ENCODE results near the gene HHAT. TPM values are rescaled to one million over a fixed set of nuclear protein-coding genes. Genes with fewer than 3 reads are reported as not detected.

The HHAT gene
- total and polyA plus RNA-seq, 2 of the 4 experiments (the other 2 are of a cell fraction): 1.7 to 2.5 TPM

DNA sequence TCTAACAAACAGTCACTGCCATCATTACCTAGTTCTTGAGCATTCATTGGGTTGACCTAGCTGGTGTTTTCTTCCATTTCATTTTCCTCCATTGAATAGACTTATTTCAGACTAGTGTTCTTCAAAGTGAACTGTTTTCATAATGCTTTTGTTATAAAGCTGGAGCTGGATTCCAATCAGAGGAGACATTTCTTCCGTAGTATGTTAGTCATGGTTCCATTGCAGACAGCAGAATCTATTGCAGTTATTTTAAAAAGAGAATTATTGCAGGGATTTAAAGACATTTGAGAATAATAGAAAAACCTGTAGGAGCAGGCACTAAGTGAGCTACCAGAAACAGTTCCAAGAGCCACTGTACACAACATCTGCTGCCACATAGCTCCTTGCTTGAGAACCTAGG, 50.0 kb downstream of the HHAT start:
- H3K4ac ChIP-seq (ENCODE audit: low read depth, low read length): peak overlapping the region; percentile 9; the same call in 1 of the 2 replicates
- no peaks in the 10 kb centered on the region for H3K9me3 ChIP-seq (ENCODE audit: control insufficient read depth, insufficient read depth, low read length)
- H3K18ac ChIP-seq (ENCODE audit: low read depth, low read length): peak overlapping the region; percentile 46; the same call in 1 of the 2 replicates
- no peak for TF ChIP-seq BHLHE40 (IDR thresholded peaks at IDR 0.05; ENCODE audit: low read depth, low read length)
- no peak for TF ChIP-seq MAFK (IDR thresholded peaks at IDR 0.05; ENCODE audit: low read depth, low read length)
- no peak overlapping the region for H3K56ac ChIP-seq (ENCODE audit: extremely low read depth, insufficient read depth, low read length)
- no peak overlapping the region for H2AFZ ChIP-seq (replicated peaks; ENCODE audit: low read length, poor library complexity)
- peak overlapping the region in 1 of 2 experiments; percentile 37; a peak in 2 of 4 replicates for H4K8ac ChIP-seq (ENCODE audit: low read depth in 2 of 2, low read length in 2 of 2)
- 0 out of 2 replicates have a peak overlapping the region, but pooled peaks have one; percentile 24 for H4K91ac ChIP-seq (ENCODE audit: insufficient read depth, low read depth, low read length)
- in situ Hi-C loops (cut with MboI; ENCODE audit: low sequenced_read_pairs) (no loop called here), dilution Hi-C loops (cut with HindIII; ENCODE audit: low sequenced_read_pairs, unreplicated experiment) (no loop called here), intact Hi-C loops (cut with micrococcal nuclease) (no loop called here)
- peak overlapping the region; percentile 20; the same call in 1 of the 3 replicates for H2BK15ac ChIP-seq (ENCODE audit: low read depth, low read length)
- no peaks in the 10 kb centered on the region for H3K36me3 ChIP-seq (ENCODE audit: control insufficient read depth, insufficient read depth, low read length)
- no peak overlapping the region for H3K27ac ChIP-seq (ENCODE audit: insufficient read depth, low read length)
- no peak for ATAC-seq (ENCODE audit: low read depth)
- H3K4me3 ChIP-seq (ENCODE audit: insufficient read depth, low read depth, low read length): no peak overlapping the region
- peak; percentile 39 for DNase-seq
- peaks cover 9% of the 10 kb centered on the region for H3K9me1 ChIP-seq (ENCODE audit: insufficient read depth, low read length)
- H3K4me2 ChIP-seq (ENCODE audit: low read depth, low read length): no peak overlapping the region; the same call in 1 of the 2 replicates
- H2BK20ac ChIP-seq (ENCODE audit: low read depth, low read length): peak overlapping the region; percentile 17; the same call in 1 of the 2 replicates
- ChIA-PET POLR2A (ENCODE audit: unreplicated experiment) (no interaction called here), CTCF (no interaction called here)
- no peak overlapping the region for H3K23ac ChIP-seq (ENCODE audit: low read depth, low read length)
- no peaks in the 10 kb centered on the region for H3K27me3 ChIP-seq (ENCODE audit: control insufficient read depth, insufficient read depth, low read length)
- H3K9ac ChIP-seq (ENCODE audit: low read depth, low read length): no peak overlapping the region
- 50% methylated on average over 1 of the region's 1 CpG; no CpG with 5 or more reads in 1 of the 2 experiments for WGBS, 2 experiments (ENCODE audit: extremely low coverage in 2 of 2, insufficient read length in 1 of 2)
- H3K14ac ChIP-seq (replicated peaks; ENCODE audit: low read depth, low read length): no peak overlapping the region; the same call in 1 of the 2 replicates
- no peaks in the 10 kb centered on the region for H3K79me1 ChIP-seq (ENCODE audit: low read depth in 1 of 2, low read length in 2 of 2)
- no peak overlapping the region; the same call in 1 of the 2 replicates for H4K5ac ChIP-seq (ENCODE audit: low read depth, low read length)
- peak overlapping the region; percentile 47 for H2BK120ac ChIP-seq (ENCODE audit: low read depth, low read length)
- no peak overlapping the region for H2AK5ac ChIP-seq (ENCODE audit: low read depth, low read length)
- H4K20me1 ChIP-seq (ENCODE audit: insufficient read depth, low read length): no peaks in the 10 kb centered on the region
- H2AK9ac ChIP-seq (replicated peaks; ENCODE audit: low read depth, low read length, poor library complexity): no peak overlapping the region
- BruUV-seq (replicated peaks): no TSS peak
- H2BK5ac ChIP-seq (ENCODE audit: low read depth, low read length, poor library complexity, severe bottlenecking): peak overlapping the region; percentile 71
- H3K4me1 ChIP-seq (ENCODE audit: control insufficient read depth, insufficient read depth, low read length): peaks cover 17% of the 10 kb centered on the region
